AG04449 (cell line): ENCODE results near the gene MRTFA.

Experiments
- CTCF ChIA-PET: fragments of 350-600 bp; formaldehyde crosslinking; extraction: SDS; loops from one replicate; lab custom pipeline; 2021; ENCODE audit warnings: antibody characterized with exemption; lab: Yijun Ruan, JAX
- POLR2A ChIA-PET: fragments of 400-600, 350-600 bp; formaldehyde crosslinking; extraction: SDS; loops from one replicate; lab custom pipeline; 2020; ENCODE audit warnings: antibody characterized with exemption, inconsistent platforms; lab: Yijun Ruan, JAX
- DNase-seq: peaks from one replicate; pipeline ENCODE4 v3.0.0-alpha.2; 2010; ENCODE audit warnings: low read depth, low spot score
- H3K4me3 ChIP-seq: 2 replicates; pipeline ENCODE4 v1.5.1; 2011; ENCODE audit warnings: low read depth, mild to moderate bottlenecking, control low read depth, low read length
- CTCF ChIP-seq: IDR thresholded peaks from one replicate; pipeline ENCODE4 v1.5.1; 2011; ENCODE audit warnings: mild to moderate bottlenecking, moderate library complexity, low read length, control low read depth, inconsistent platforms; ENCODE audit not compliant: insufficient read depth; ENCODE audit errors: missing control alignments

The MRTFA gene

GRCh38 chr22:40620464-40621046, 16.0 kb downstream of the MRTFA start:
- no peak for TF ChIP-seq CTCF
- POLR2A ChIA-PET = interaction anchor here (2.0 kb wide), 1 partner anchor 16 kb away, joined by 5 read pairs; the partner anchor contains the start of gene MRTFA
- no peak overlapping the region for H3K4me3 ChIP-seq
- CTCF ChIA-PET = interaction anchor here (1.0 to 1.1 kb wide), 3 partner anchors 9 to 87 kb away, joined by 3 to 6 read pairs (median 3); no protein-coding TSS in a partner anchor
- no peak for DNase-seq

- ChIA-PET POLR2A (no interaction called here), CTCF (interaction anchor here (1.5 kb wide), 1 partner anchor 28 kb away, joined by 4 read pairs; no protein-coding TSS in a partner anchor)
- no peak for TF ChIP-seq CTCF
Observed at GRCh38 chr22:40618400-40618799, 18.1 kb downstream of the MRTFA start.

GRCh38 chr22:40616578-40616977, 19.9 kb downstream of the MRTFA start:
- no peak overlapping the region for H3K4me3 ChIP-seq
- CTCF ChIA-PET = interaction anchor here (0.6 kb wide), 1 partner anchor 92 kb away, joined by 3 read pairs; no protein-coding TSS in a partner anchor
- TF ChIP-seq CTCF = no peak
- no peak for DNase-seq
- POLR2A ChIA-PET = interaction anchor here (0.6 kb wide), 1 partner anchor 67 kb away, joined by 3 read pairs; no protein-coding TSS in a partner anchor

More at GRCh38 chr22:40618400-40618799, 18.1 kb downstream of the MRTFA start:
- no peak overlapping the region for H3K4me3 ChIP-seq
- no peak for DNase-seq

GRCh38 chr22:40613067-40613466, 23.5 kb downstream of the MRTFA start:
- TF ChIP-seq CTCF = no peak
- no peak overlapping the region for H3K4me3 ChIP-seq
- POLR2A ChIA-PET = no interaction called here
- CTCF ChIA-PET = interaction anchor here (3.1 kb wide), 1 partner anchor 33 kb away, joined by 9 read pairs; no protein-coding TSS in a partner anchor
- no peak for DNase-seq

- no peak for TF ChIP-seq CTCF
- no peak overlapping the region for H3K4me3 ChIP-seq
- ChIA-PET POLR2A (no interaction called here), CTCF (interaction anchor here (0.8 to 3.1 kb wide), 2 partner anchors 9 to 34 kb away, joined by 3 to 9 read pairs; no protein-coding TSS in a partner anchor)
- no peak for DNase-seq
Observed at GRCh38 chr22:40612291-40612751, 24.2 kb downstream of the MRTFA start.

- no peak for DNase-seq
- no peak for TF ChIP-seq CTCF
- H3K4me3 ChIP-seq = no peak overlapping the region
- ChIA-PET POLR2A (no interaction called here), CTCF (interaction anchor here (0.7 to 3.1 kb wide), 4 partner anchors 9 to 35 kb away, joined by 3 to 9 read pairs (median 4); no protein-coding TSS in a partner anchor)
Observed at GRCh38 chr22:40611606-40612005, 24.9 kb downstream of the MRTFA start.
